ENCODE results near the gene MCUB. TPM values are rescaled to one million over a fixed set of nuclear protein-coding genes. Genes with fewer than 3 reads are reported as not detected.
"Not testable (repeated sequence)": the region's sequence is repeated elsewhere in the genome, so short reads cannot be mapped to it uniquely, and the experiment has no call there.

MCUB gene
- total and polyA plus RNA-seq, 5 donors = 10.8 to 25.3 (median 14.8) TPM

- peak in 2 of 3 donors; percentile 23 to 58 for DNase-seq
- H3K4me1 ChIP-seq (ENCODE audit: control insufficient read depth, insufficient read depth, low read length) = no peaks in the 10 kb centered on the region
- H3K27me3 ChIP-seq (ENCODE audit: control insufficient read depth, insufficient read depth) = no peaks in the 10 kb centered on the region
- WGBS = 98% methylated on average over 28 of the region's 28 CpGs
- H3K4me3 ChIP-seq (ENCODE audit: low read length) = no peak overlapping the region
- intact Hi-C loops (cut with DNase I) = no loop called here
- ATAC-seq = no peak
- H3K9me3 ChIP-seq (ENCODE audit: control insufficient read depth, low read length) = no peaks in the 10 kb centered on the region
- no peak overlapping the region for H3K27ac ChIP-seq (ENCODE audit: low read length)
Observed at GRCh38 chr4:109557433-109557832, 2.6 kb upstream of the MCUB start.

GRCh38 chr4:109558095-109558494 is 2.0 kb upstream of the MCUB start:
- ATAC-seq; H3K4me1 ChIP-seq (ENCODE audit: control insufficient read depth, insufficient read depth, low read length); H3K4me3 ChIP-seq (ENCODE audit: low read length); intact Hi-C loops (cut with DNase I); H3K27me3 ChIP-seq (ENCODE audit: control insufficient read depth, insufficient read depth); H3K9me3 ChIP-seq (ENCODE audit: control insufficient read depth, low read length); H3K27ac ChIP-seq (ENCODE audit: low read length): not testable (repeated sequence)
- WGBS = 94% methylated on average over 6 of the region's 6 CpGs
- peak in 1 of 3 donors; percentile 21 for DNase-seq

DNA sequence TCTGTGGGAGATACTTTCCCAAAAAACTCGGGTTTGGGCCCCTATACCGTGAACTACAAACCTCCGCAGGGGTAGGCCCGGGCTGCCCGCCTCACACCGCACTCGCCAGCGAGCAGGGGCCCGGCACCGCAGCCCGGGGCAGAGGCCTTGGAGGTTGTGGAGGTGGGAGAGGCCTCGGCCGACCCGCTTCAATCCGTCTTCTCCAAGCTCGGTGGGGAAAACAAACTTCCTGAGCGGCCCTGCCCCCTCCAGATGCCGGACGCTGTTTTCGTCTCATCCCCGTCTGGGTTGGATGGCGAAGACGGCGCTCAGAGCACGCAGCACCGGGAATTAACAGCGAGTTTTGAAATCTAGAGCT is 442 bp upstream of the MCUB start:
- no peaks in the 10 kb centered on the region for H3K9me3 ChIP-seq (ENCODE audit: control insufficient read depth, low read length)
- intact Hi-C loops (cut with DNase I) = no loop called here
- WGBS = 7% methylated on average over 27 of the region's 27 CpGs
- ATAC-seq = peak; percentile 46 to 51
- no peaks in the 10 kb centered on the region for H3K4me1 ChIP-seq (ENCODE audit: control insufficient read depth, insufficient read depth, low read length)
- no peaks in the 10 kb centered on the region for H3K27me3 ChIP-seq (ENCODE audit: control insufficient read depth, insufficient read depth)
- peak overlapping the region; percentile 73 for H3K4me3 ChIP-seq (ENCODE audit: low read length)
- H3K27ac ChIP-seq (ENCODE audit: low read length) = peak overlapping the region; percentile 44
- peak; percentile 44 to 69 (median 60) for DNase-seq

- DNase-seq = peak; percentile 54 to 70 (median 66)
- under 1% methylated on average over 29 of the region's 29 CpGs for WGBS
- H3K27ac ChIP-seq (ENCODE audit: low read length) = peak overlapping the region; percentile 83
- H3K4me3 ChIP-seq (ENCODE audit: low read length) = peak overlapping the region; percentile 73
- peak; percentile 71 to 84 for ATAC-seq
- H3K9me3 ChIP-seq (ENCODE audit: control insufficient read depth, low read length) = no peaks in the 10 kb centered on the region
- no peaks in the 10 kb centered on the region for H3K4me1 ChIP-seq (ENCODE audit: control insufficient read depth, insufficient read depth, low read length)
- intact Hi-C loops (cut with DNase I) = no loop called here
- H3K27me3 ChIP-seq (ENCODE audit: control insufficient read depth, insufficient read depth) = no peaks in the 10 kb centered on the region
Observed at GRCh38 chr4:109560687-109561461, 828 bp downstream of the MCUB start.

GRCh38 chr4:109562457-109563239 is 2.6 kb downstream of the MCUB start:
- intact Hi-C loops (cut with DNase I) = no loop called here
- WGBS = 97% methylated on average over 6 of the region's 6 CpGs
- Histone ChIP-seq H3K4me1 (ENCODE audit: control insufficient read depth, insufficient read depth, low read length) (no peaks in the 10 kb centered on the region), H3K27ac (ENCODE audit: low read length) (no peak overlapping the region), H3K4me3 (ENCODE audit: low read length) (no peak overlapping the region), H3K9me3 (ENCODE audit: control insufficient read depth, low read length) (no peaks in the 10 kb centered on the region), H3K27me3 (ENCODE audit: control insufficient read depth, insufficient read depth) (no peaks in the 10 kb centered on the region)
- ATAC-seq (no peak), DNase-seq (no peak)

DNA sequence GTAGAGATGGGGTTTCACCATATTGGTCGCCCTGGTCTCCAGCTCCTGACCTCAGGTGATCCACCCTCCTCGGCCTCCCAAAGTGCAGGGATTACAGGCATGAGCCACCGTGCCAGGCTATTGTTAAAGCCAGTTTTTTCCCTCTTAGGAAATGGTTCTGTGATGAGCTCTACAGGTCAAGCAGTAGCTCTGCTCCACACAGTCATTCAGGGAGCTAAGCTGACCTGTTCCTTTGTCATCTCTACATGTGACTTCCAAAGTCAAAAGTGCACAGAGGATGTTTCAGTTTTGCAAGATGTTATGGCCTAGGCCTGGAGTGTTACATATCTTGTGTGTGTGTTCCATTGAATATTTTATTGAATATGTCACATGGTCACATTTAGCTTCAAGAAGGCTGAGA is 11.4 kb downstream of the MCUB start:
- DNase-seq (no peak), ATAC-seq (no peak)
- intact Hi-C loops (cut with DNase I) = no loop called here
- Histone ChIP-seq H3K4me3 (ENCODE audit: low read length) (no peak overlapping the region), H3K4me1 (ENCODE audit: control insufficient read depth, insufficient read depth, low read length) (peaks cover 2% of the 10 kb centered on the region), H3K9me3 (ENCODE audit: control insufficient read depth, low read length) (no peaks in the 10 kb centered on the region), H3K27me3 (ENCODE audit: control insufficient read depth, insufficient read depth) (no peaks in the 10 kb centered on the region), H3K27ac (ENCODE audit: low read length) (no peak overlapping the region)
- WGBS = 96% methylated on average over 3 of the region's 3 CpGs

- Histone ChIP-seq H3K4me3 (ENCODE audit: low read length) (no peak overlapping the region), H3K9me3 (ENCODE audit: control insufficient read depth, low read length) (no peaks in the 10 kb centered on the region), H3K27ac (ENCODE audit: low read length) (no peak overlapping the region), H3K4me1 (ENCODE audit: control insufficient read depth, insufficient read depth, low read length) (peaks cover 2% of the 10 kb centered on the region), H3K27me3 (ENCODE audit: control insufficient read depth, insufficient read depth) (no peaks in the 10 kb centered on the region)
- ATAC-seq (no peak), DNase-seq (no peak)
- intact Hi-C loops (cut with DNase I) = no loop called here
- WGBS = 95% methylated on average over 3 of the region's 3 CpGs
Observed at GRCh38 chr4:109572154-109572553, 12.1 kb downstream of the MCUB start.

DNA sequence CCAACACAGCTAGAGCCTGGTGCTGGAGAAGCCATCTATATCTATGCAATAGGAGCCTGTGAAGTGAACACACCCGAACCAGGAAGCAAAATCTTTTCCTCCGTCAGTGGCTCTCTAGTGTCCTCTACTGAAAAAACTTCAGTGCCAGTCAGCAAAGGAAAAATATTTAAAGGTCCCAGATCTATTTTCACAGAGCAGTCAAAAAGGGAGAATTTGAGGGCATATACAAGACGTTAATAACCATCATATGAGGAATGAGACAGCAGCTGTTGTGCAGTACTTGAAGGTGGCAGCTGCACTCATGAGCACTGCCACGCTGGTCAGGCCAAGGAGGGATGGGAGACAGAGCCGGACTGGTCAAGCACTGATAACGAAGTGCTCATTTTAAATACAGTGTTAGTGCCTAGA is 14.4 kb downstream of the MCUB start:
- intact Hi-C loops (cut with DNase I) = no loop called here
- ATAC-seq = peak; percentile 88 to 92
- peak overlapping the region; percentile 67 for H3K27ac ChIP-seq (ENCODE audit: low read length)
- H3K9me3 ChIP-seq (ENCODE audit: control insufficient read depth, low read length) = no peaks in the 10 kb centered on the region
- H3K27me3 ChIP-seq (ENCODE audit: control insufficient read depth, insufficient read depth) = no peaks in the 10 kb centered on the region
- no peak overlapping the region for H3K4me3 ChIP-seq (ENCODE audit: low read length)
- DNase-seq = peak in 2 of 3 donors; percentile 56 to 64
- WGBS = 47% methylated on average over 6 of the region's 6 CpGs
- peaks cover 2% of the 10 kb centered on the region for H3K4me1 ChIP-seq (ENCODE audit: control insufficient read depth, insufficient read depth, low read length)

DNA sequence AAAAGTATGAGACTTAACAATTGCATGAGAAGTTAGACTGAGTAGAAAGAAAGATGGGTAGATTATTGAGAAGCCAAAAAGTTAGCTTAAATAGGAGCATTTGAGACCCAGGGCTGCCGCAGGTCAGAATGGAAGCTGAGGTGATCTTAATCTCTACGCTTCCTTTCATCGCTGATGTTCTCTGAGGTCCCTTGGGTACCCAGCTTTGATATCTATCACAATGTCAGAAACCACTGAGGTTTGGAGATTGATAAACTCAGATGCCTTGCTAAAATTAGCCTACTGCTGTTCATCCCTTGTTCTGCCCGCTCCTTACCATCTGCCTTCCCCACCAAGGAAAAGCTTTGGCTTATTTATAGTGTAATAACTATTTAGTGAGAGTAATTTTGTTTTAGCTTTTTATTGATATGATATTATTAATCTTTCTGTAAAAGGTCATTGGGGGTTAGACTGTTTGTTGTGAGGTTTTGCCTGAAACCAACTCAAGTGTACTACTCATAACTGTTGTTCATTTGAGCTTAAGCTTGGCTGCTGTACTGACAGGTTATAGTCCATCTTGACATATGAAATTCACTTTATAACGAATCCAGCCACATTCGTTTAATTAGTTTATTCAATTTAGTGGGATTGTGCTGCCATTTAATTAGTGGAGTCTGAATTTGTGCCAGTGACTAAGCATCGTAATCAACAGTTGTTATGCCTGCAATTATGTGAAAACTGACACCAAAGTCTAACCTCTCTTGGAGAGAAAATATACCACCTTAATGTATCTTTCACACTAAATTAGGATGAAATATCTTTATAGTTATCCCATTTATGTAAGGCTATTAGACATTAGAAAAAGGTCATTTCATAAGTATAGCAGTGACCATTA is 15.1 kb downstream of the MCUB start:
- no peaks in the 10 kb centered on the region for H3K9me3 ChIP-seq (ENCODE audit: control insufficient read depth, low read length)
- no peak for ATAC-seq
- no peaks in the 10 kb centered on the region for H3K27me3 ChIP-seq (ENCODE audit: control insufficient read depth, insufficient read depth)
- WGBS = 86% methylated on average over 7 of the region's 7 CpGs
- DNase-seq = no peak
- peak overlapping the region; percentile 67 for H3K27ac ChIP-seq (ENCODE audit: low read length)
- no peak overlapping the region for H3K4me3 ChIP-seq (ENCODE audit: low read length)
- peaks cover 2% of the 10 kb centered on the region for H3K4me1 ChIP-seq (ENCODE audit: control insufficient read depth, insufficient read depth, low read length)
- intact Hi-C loops (cut with DNase I) = no loop called here

- Histone ChIP-seq H3K27ac (ENCODE audit: low read length) (no peak overlapping the region), H3K4me1 (ENCODE audit: control insufficient read depth, insufficient read depth, low read length) (peaks cover 2% of the 10 kb centered on the region), H3K4me3 (ENCODE audit: low read length) (no peak overlapping the region), H3K9me3 (ENCODE audit: control insufficient read depth, low read length) (no peaks in the 10 kb centered on the region), H3K27me3 (ENCODE audit: control insufficient read depth, insufficient read depth) (no peaks in the 10 kb centered on the region)
- whole genome bisulfite sequencing = 67% methylated on average over 2 of the region's 2 CpGs
- ATAC-seq = peak; percentile 56 to 84
- intact Hi-C loops (cut with DNase I) = no loop called here
- DNase-seq = no peak
Observed at GRCh38 chr4:109576462-109576861, 16.4 kb downstream of the MCUB start.

All from right cardiac atrium (tissue), 5 donors.